Thyroid gland (tissue), 4 donors: ENCODE measurements around the gene KIAA0040. TPM values are rescaled to one million over a fixed set of nuclear protein-coding genes. Genes with fewer than 3 reads are reported as not detected.

Experiments used
- DNase-seq, 2 donors: peaks; one replicate each; pipeline ENCODE4 v3.0.0-alpha.2; 2019
- H3K27ac ChIP-seq, 3 donors: fragments of 200-600 bp; sonication (generic); 1 replicate in 2 of 3; 2 replicates in 1 of 3; pipeline ENCODE4 v1.5.1; 2016 to 2019; ENCODE audit warnings: mild to moderate bottlenecking in 1 of 3, moderate library complexity in 1 of 3
- H3K27me3 ChIP-seq: fragments of 200-600 bp; sonication (generic); one replicate; pipeline ENCODE4 v1.5.1; 2019
- H3K36me3 ChIP-seq, 2 donors: fragments of 200-600 bp; sonication (generic); one replicate each; pipeline ENCODE4 v1.5.1; 2016 to 2019
- H3K4me1 ChIP-seq, 2 donors: fragments of 200-600 bp; sonication (generic); one replicate each; pipeline ENCODE4 v1.5.1; 2017 to 2019
- H3K4me3 ChIP-seq, 3 donors: fragments of 200-600 bp; sonication (generic); replicated peaks in 1 of 3; 1 replicate in 2 of 3; 2 replicates in 1 of 3; pipeline ENCODE4 v1.5.1; 2016; ENCODE audit warnings: mild to moderate bottlenecking in 1 of 3
- H3K9me3 ChIP-seq: fragments of 200-600 bp; sonication (generic); one replicate; pipeline ENCODE4 v1.5.1; 2017
- POLR2A ChIP-seq, 2 donors: fragments of 450-650 bp; IDR thresholded peaks; one replicate each; pipeline ENCODE4 v1.6.1; 2017; ENCODE audit warnings: antibody characterized with exemption in 2 of 2, mild to moderate bottlenecking in 2 of 2, moderate library complexity in 1 of 2
- WGBS, 2 donors: methylation state at CpG; one replicate each; pipeline ENCODE4 v1.1.5; 2017; 5-methylcytosine and 5-hydroxymethylcytosine counted together
- intact Hi-C: fragments of 100-400 bp; cut with DNase I; formaldehyde crosslinking; loops from one replicate; pipeline ENCODE4 v1.15.1; 2023
- total RNA-seq, 4 donors: library from RNA; depleted of rRNA; stranded (reverse); fragments of >200 nt; gene quantifications; one replicate each; pipeline ENCODE4 v1.2.3, GENCODE V29; 2016
- TF ChIP-seq, protein P1 (sequence below), 6 experiments: fragments of 200-600 bp in 3 of 6; fragments of 450-650 bp in 3 of 6; sonication (generic) in 3 of 6; IDR thresholded peaks; one replicate each; pipeline ENCODE4 v1.5.1; 2016 to 2019; ENCODE audit warnings: antibody characterized with exemption in 6 of 6, mild to moderate bottlenecking in 2 of 6, inconsistent platforms in 1 of 6, moderate library complexity in 1 of 6

Gene KIAA0040
- total RNA-seq, 4 donors from 2014 or later: 15.5 to 28.4 (median 16.8) TPM

DNA sequence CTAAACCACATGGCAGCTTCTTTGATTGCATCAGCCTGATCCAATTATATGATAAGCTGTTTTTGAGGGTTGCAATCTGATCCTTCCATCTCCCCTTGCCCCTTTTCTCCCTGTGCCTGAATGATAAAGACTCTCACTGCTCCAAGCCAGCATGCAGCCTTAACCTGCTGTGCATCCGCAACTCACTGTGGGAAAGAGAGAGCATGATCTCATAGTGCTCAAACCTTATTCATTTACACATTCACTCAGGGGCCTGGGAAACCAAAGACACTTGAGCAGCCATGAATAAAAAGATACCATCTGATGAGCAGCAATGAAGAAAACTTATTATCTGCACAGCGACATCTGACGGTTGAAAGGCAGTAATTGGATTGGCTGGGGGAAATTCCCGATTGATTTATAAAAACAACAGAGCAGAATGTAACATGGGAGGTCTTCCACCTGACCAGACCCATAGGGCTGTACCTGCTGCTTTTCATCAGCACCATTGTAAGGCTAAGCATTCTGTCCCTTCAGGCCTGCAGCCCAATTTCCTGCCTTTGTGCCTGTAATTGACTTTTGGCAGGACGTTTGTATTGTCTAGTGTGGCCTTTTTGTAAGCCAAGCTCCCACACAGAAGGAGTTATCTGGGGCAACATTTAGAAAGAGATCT lies 62.5 kb downstream of the KIAA0040 start:
- intact Hi-C loops: loop anchor here (5.0 kb wide), 1 partner anchor 98 kb away; no protein-coding TSS in a partner anchor
- no peak overlapping the region for H3K27ac ChIP-seq
- WGBS, 2 donors: 43 to 49% methylated on average over 5 of the region's 5 CpGs
- TF ChIP-seq, protein P1, sequence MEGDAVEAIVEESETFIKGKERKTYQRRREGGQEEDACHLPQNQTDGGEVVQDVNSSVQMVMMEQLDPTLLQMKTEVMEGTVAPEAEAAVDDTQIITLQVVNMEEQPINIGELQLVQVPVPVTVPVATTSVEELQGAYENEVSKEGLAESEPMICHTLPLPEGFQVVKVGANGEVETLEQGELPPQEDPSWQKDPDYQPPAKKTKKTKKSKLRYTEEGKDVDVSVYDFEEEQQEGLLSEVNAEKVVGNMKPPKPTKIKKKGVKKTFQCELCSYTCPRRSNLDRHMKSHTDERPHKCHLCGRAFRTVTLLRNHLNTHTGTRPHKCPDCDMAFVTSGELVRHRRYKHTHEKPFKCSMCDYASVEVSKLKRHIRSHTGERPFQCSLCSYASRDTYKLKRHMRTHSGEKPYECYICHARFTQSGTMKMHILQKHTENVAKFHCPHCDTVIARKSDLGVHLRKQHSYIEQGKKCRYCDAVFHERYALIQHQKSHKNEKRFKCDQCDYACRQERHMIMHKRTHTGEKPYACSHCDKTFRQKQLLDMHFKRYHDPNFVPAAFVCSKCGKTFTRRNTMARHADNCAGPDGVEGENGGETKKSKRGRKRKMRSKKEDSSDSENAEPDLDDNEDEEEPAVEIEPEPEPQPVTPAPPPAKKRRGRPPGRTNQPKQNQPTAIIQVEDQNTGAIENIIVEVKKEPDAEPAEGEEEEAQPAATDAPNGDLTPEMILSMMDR (IDR thresholded peaks at IDR 0.05): no peak
- TF ChIP-seq POLR2A (IDR thresholded peaks at IDR 0.05): no peak
- H3K27me3 ChIP-seq: no peaks in the 10 kb centered on the region
- no peak overlapping the region for H3K4me3 ChIP-seq
- H3K4me1 ChIP-seq: peaks cover 0 to 5% of the 10 kb centered on the region in 2 donors
- no peak for DNase-seq
- no peaks in the 10 kb centered on the region for H3K9me3 ChIP-seq
- no peaks in the 10 kb centered on the region for H3K36me3 ChIP-seq

- H3K27ac ChIP-seq: no peak overlapping the region
- no peaks in the 10 kb centered on the region for H3K27me3 ChIP-seq
- WGBS, 2 donors: 79 to 81% methylated on average over 2 of the region's 2 CpGs
- DNase-seq: no peak
- H3K4me3 ChIP-seq: no peak overlapping the region
- intact Hi-C loops: loop anchor here (5.0 kb wide), 1 partner anchor 97 kb away; no protein-coding TSS in a partner anchor
- H3K4me1 ChIP-seq: peaks cover 0 to 5% of the 10 kb centered on the region in 2 donors
- no peaks in the 10 kb centered on the region for H3K9me3 ChIP-seq
- no peaks in the 10 kb centered on the region for H3K36me3 ChIP-seq
- TF ChIP-seq POLR2A (IDR thresholded peaks at IDR 0.05): no peak
- TF ChIP-seq, protein P1 (IDR thresholded peaks at IDR 0.05): no peak
Measured at GRCh38 chr1:175129644-175129996, 63.0 kb downstream of the KIAA0040 start.

GRCh38 chr1:175129182-175129581 lies 63.4 kb downstream of the KIAA0040 start:
- Histone ChIP-seq H3K27me3 (no peaks in the 10 kb centered on the region), H3K36me3 (no peaks in the 10 kb centered on the region), H3K4me1 (peaks cover 0 to 5% of the 10 kb centered on the region in 2 donors), H3K4me3 (no peak overlapping the region), H3K9me3 (no peaks in the 10 kb centered on the region), H3K27ac (no peak overlapping the region)
- DNase-seq: no peak
- no peak for TF ChIP-seq POLR2A (IDR thresholded peaks at IDR 0.05)
- TF ChIP-seq, protein P1 (IDR thresholded peaks at IDR 0.05): no peak
- intact Hi-C loops: loop anchor here (5.0 kb wide), 1 partner anchor 97 kb away; no protein-coding TSS in a partner anchor
- WGBS, 2 donors: 75 to 77% methylated on average over 1 of the region's 1 CpG

GRCh38 chr1:175128523-175128922 lies 64.1 kb downstream of the KIAA0040 start:
- no peak overlapping the region for H3K4me3 ChIP-seq

GRCh38 chr1:175127565-175127964 lies 65.0 kb downstream of the KIAA0040 start:
- TF ChIP-seq, protein P1 (IDR thresholded peaks at IDR 0.05): no peak
- peaks cover 0 to 5% of the 10 kb centered on the region in 2 donors for H3K4me1 ChIP-seq
- no peaks in the 10 kb centered on the region for H3K9me3 ChIP-seq
- intact Hi-C loops: loop anchor here (5.0 kb wide), 1 partner anchor 95 kb away; no protein-coding TSS in a partner anchor
- H3K27me3 ChIP-seq: no peaks in the 10 kb centered on the region
- no peak overlapping the region for H3K4me3 ChIP-seq
- 82 to 94% methylated on average over 5 to 6 of the region's 6 CpGs for WGBS, 2 donors
- no peaks in the 10 kb centered on the region for H3K36me3 ChIP-seq
- DNase-seq: no peak
- no peak overlapping the region for H3K27ac ChIP-seq

More at GRCh38 chr1:175128523-175128922, 64.1 kb downstream of the KIAA0040 start:
- no peaks in the 10 kb centered on the region for H3K27me3 ChIP-seq
- no peak overlapping the region for H3K27ac ChIP-seq
- no peaks in the 10 kb centered on the region for H3K9me3 ChIP-seq
- 85 to 88% methylated on average over 9 of the region's 9 CpGs for WGBS, 2 donors
- no peak for DNase-seq
- no peaks in the 10 kb centered on the region for H3K36me3 ChIP-seq
- intact Hi-C loops: loop anchor here (5.0 kb wide), 1 partner anchor 96 kb away; no protein-coding TSS in a partner anchor
- H3K4me1 ChIP-seq: peaks cover 0 to 5% of the 10 kb centered on the region in 2 donors
- TF ChIP-seq POLR2A (IDR thresholded peaks at IDR 0.05): no peak
- TF ChIP-seq, protein P1 (IDR thresholded peaks at IDR 0.05): no peak
